ENCODE measurements around the gene OR2T11.

- no peak for TF ChIP-seq CTCF (IDR thresholded peaks at IDR 0.05)
- TF ChIP-seq POLR2A (IDR thresholded peaks at IDR 0.05) = no peak
Observed at GRCh38 chr1:248618119-248618518, 16.8 kb downstream of the OR2T11 start.

All from body of pancreas (tissue), 4 donors.